Stimulated activated CD4-positive, alpha-beta T cell treated with anti-CD3 and anti-CD28 coated beads, Interleukin-2, amount 100 ng/mL, for 48 hours (primary cell): ENCODE data around the gene RFX5.
"Not testable (repeated sequence)": the region's sequence is repeated elsewhere in the genome, so short reads cannot be mapped to it uniquely, and the experiment has no call there.

Source experiments
- DNase-seq, 2 donors: peaks; one replicate each; pipeline ENCODE4 v3.0.0-alpha.2; 2020

RFX5 gene

DNA sequence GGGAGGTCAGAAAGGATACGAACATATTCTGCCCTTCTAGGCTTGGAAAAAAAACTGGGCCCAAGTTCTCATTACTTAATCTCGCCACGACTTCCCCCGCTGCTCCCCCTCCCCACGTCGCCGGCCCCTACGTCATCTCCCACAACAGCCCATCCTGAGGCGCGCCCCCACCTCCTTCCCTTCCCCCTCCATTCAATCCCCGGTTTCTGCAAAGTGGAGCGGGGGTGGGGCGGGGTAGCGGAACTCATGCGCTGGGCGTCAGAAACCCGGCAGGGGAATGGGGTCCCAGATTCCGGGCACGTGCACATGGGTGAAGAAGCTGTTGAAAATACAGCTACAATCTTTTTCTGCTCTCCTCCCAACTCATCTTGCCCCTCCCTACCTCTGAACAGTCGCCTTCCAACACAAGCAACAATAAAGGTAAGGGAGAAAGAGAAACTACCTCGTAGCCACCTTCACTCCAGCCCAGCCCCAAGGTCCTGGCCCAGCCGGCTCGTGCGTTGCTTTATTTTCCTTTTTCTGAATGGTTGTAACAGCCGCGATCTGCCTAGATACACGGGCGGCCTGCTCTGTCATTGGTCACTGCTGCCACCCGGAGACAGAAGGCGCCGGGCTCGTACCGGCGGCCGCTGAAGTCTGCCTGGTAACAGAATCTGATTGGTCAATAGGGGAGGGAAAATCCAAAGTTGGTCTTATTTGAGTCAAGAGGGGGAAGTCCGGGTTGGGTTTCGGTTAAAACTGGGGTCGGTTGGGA lies at the start of gene RFX5:
TSS of gene RFX5 (minus strand) at position 484 of the 754 bp plus-strand sequence. CDS start 932 bp downstream, outside the sequence.
- peak; percentile 83 to 86 for DNase-seq

DNA sequence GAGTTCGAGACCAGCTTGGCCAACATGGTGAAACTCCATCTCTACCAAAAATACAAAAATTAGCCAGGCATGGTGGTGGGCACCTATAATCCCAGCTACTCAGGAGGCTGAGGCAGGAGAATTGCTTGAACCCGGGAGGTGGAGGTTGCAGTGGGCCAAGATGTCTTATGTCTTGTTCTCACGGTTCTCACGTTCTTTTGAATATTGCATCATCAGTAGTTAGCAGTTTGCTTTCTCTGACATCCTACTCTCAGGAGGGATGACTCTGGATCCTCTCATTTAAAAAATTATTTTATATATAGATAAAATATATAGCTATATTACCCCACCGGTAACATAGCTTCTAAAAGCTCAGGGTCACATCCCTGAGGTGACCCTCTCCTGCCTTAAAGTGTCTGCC lies 49.2 kb upstream of the RFX5 start:
- DNase-seq = not testable (repeated sequence)

DNA sequence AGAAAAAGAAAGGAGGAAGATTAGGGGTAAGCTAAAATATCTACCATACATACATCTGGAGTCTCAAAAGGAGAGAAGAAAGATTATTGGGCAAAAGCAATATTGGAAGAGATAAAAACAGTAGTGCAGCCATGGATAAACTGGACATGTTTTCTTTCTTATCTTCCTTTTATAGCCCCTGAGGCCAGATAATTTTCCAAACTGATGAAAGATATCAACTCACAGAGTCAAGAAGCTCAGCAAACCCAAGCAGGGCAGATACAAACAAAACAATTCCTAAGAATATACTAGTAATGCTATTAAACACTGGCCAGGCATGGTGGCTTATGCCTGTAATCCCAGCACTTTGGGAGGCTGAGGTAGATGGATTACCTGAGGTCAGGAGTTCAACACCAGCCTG lies 46.5 kb upstream of the RFX5 start:
- DNase-seq = no peak

DNA sequence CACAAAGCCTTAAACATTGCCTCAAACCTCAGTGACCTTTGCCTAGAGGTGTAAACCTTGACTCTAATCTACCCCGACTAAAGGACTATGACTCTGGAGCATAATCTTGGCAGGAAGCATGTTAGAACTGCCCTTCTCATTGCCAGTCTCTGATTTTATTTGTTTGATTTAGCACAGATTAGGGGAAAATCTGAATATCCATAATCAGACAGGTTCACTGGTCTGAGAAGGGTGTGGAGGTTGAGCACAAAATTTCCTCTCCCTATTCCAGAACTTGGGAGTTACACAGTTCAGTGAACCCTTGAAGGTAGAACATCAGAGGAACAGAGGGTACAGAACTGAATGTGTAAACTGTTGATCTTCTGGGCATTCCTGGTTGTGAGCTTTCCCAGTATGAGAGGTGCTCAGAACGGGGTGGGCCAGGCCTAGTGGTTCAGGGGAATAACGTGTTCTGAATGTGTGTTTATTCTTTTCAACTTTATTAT lies 44.1 kb upstream of the RFX5 start:
- DNase-seq = no peak

DNA sequence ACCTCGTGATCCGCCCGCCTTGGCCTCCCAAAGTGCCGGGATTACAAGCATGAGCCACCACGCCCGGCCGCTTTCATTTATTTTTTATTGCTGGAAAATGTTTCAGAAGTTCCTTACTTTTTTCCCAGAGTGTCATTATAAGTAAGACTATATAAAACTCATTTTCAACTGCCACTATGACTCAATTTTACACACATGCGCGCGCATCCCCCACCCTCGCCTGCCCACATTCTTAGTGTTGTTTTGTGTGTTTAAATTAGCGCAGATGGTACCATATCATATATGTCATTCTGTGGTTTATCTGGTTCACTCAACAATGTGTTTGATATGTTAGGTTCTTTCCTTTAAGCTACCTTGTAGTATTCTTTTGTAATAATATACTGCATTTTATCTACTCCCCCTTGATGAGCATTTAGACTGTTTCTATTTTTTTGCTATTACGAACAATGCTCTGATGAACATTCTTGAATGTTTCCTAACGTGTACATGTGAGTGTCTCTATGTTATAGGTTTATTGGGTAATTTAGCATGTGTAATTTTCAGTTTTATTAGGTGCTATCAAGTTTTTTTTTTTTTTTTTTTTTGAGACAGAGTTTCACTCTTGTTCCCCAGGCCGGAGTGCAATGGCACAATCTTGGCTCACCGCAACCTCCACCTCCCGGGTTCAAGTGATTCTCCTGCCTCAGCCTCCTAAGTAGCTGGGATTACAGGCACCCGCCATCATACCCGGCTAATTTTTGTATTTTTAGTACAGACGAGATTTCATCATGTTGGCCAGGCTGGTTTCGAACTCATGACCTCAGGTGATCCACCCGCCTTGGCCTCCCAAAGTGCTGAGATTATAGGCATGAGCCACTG lies 43.4 kb upstream of the RFX5 start:
- DNase-seq = not testable (repeated sequence)

DNA sequence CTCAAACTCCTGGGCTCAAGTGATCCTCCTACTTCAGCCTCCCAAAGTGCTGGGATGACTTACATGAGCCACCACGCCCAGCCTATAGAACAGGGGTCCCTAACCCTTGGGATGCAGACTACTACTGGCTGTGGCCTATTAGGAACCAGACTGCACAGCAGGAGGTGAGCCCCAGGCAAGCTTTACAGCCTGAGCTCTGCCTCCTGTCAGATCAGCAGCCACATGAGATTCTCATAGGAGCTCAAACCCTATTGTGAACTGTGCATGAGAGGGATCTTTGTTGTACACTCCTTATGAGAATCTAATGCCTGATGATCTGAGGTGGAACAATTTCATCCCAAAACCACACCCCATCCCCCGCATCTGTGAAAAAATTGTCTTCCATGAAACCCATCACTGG lies 39.0 kb upstream of the RFX5 start:
- no peak for DNase-seq

DNA sequence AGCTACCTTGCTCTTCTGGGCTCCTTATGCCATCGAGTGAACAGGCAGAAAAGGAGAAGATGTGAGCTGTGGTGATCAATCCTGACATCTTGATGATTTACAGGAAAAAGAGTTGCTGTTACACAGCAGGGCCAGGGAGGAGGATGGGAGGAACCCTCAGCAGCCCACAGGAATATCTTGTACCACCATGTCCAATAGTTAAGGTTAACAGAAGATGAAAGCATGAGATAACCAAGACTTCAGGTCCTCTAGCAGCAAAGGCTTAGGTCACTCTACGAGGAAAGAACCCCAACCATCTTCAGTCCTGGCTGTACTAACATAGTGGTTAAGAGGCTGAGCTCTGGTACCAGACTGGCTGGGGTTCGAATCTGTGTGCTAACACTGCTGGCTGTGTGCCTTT lies 37.5 kb upstream of the RFX5 start:
- no peak for DNase-seq

DNA sequence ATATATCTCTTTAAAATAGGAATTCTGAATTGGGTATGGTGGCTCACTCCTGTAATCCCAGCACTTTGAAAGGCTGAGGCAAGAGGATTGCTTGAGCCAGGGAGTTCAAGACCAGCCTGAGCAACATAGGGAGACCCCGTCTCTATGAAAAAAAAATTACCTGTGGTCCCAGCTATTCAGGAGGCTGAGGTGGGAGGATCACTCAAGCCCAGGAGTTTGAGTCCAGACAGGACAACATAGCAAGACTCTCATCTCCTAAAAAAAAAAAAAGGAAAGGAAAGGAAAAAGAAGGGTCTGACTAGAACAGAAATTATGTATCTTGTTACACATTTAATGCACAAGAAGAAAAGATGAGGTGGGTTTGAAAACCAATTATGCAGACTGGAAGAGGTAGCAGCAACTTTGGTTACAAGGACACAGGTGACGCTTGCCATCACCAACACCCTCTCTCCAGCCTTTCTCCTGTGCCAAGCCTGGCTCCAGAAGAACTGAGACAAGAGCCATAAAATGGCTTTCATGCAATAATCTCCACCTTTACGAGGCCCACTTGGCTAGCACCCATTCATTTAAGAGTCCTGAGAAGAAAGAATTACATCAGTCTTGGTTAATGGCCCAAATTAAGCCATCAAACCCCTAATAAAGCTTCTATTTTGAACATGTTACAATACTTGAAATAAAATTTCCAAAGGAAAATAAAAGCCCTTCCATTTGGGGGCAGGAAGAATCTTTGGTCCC lies 30.3 kb upstream of the RFX5 start:
- no peak for DNase-seq

DNA sequence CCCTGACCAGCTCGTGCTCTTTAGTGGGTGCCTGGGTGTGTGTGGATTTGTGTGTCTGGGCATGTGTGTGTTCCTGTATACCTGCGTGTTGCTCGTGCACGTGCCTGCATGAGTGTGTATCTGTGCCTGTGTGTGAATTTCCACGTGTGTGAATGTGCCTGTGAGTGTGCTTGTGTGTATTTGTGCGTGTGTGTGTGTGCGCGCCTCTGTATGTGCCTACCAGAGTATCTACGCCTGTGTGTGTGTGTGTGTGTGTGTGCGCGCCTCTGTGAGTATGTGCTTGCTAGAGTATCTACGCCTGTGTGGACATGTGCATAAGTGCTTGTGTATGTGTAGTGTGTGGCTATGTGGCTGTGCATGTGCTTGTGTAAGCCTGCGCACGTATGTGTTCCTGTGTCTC lies 26.1 kb upstream of the RFX5 start:
- DNase-seq = no peak

DNA sequence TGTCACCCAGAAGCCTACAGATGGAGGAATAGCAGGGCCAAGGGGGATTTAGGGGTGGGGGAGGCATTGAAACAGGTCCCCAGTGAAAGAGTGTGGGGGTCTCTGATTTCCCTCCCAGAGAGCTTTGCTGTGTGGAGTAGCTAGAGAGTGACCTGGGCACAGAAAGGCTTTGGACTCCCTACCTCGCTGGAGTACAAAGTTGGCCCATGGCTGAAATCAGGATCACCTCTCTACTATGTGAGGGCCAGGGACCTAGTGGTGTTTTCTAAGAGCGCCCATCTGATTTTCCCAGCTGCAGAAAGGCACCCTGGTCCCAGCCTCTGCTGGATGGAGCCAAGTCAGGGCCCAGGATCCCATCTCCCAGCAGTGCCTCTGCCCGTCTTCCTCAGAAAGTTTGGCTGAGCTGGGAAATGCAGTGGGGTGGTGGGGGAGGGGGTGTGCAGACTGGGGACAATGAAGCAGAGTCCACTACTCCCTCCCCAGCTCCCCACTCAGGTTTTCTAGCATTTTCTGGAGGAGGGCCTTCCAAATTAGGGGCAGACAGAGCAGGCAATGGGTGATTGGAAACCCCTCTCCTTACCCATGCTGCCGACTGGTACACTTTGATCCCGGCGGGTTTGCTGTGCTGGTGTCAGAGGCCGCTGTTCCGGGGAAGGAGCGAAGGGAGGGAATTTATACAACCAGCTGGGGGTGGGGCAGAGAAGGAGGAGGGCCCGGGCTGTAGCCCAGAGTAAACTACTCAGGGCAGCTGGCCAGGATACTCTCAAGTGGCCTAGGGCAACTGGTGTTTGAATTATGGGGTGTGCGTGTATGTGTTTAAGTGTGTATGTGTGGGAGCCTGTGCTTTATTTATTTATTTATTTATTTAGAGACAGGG lies 25.2 kb upstream of the RFX5 start, which contains the start of gene SELENBP1:
TSS of gene SELENBP1 (minus strand) at position 648 of the 877 bp plus-strand sequence. CDS start at position 584, 64 bp downstream.
- DNase-seq = no peak

DNA sequence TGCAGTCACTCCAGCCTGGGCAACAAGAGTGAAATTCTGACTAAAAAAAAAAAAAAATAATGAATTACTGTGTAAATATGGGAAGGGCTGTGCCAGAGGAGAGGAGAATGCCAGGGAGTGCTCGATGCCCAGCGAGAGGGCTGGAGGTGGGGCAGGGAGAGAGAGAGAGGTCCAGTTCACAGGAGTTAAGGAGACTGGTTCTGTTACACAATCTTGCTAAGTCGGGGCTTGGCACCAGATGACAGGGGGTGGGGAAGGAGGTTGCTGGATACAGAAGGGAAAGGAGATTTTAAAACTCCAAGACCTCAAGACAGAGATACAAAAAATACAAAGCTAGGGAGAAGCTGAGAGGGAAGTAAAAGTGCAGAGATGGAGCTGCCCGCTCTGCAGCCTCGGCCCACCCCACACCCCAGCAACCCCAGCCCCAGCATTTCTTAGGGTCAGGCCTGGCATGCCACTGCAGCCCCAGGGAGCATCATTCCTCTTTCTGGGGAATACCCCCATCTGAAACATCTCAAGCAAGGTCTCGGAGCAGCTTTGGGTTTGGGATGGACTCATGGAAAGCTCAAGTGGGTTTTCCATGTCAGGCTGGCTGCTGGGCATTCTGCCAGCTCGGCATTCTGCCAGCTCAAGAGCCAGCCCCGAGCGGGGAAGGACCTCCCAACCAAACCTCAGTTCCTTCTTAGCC lies 24.5 kb upstream of the RFX5 start:
- DNase-seq = no peak

DNA sequence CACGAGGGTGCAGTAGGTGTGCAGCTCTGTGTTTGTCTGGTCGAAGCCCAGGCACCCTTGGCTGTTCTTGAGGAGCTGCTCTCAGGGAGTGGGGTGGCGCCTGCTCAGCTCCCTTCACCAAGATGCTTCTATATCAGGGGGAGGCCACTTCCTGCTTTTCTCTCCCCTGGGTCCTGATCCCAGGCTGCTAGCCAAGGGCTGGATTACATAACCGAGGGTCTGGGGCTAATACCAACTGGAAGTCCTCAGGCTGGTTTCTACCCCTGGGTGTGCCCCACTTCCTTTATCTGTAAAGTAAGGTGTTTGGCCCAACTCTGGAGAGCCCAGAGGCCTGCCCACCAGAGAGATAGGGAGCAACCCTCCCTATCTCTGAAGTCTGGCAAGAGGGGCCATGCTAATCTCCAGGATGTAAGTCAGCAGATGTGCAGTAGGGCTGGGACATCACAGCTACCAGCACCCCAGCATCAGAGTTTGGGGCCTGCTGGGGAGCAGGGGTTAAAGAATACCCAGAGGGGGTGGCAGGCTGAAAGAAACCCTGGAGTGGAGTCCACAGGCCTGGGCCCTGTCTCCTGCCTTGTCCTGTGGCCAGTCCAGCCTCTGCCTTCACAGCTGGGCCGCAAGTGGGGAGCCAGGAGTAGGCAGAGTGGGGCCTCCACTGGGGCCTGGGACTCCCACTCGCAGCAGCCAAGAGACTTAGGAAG lies 23.3 kb upstream of the RFX5 start:
- DNase-seq = no peak

DNA sequence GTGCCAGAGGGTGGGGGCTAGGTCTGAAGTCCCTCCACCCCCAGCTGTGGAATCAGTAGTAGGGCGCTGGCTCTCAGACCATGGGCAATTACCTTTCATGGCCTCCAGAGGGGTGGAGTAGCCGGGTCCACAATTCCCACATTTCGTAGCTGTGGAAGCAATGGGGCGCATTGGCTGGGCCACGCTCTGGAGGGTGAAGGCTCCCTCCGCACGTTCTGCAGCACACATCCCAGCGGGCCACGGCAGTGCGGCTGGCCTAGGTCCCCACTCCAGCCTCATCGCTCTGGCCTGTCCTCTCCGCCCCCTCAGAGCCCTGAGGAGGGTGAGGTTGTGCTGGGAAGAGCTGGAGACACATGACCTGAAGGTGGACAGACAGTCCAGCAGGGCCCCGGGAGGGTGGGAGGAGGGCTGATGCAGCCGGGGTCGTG lies 22.6 kb upstream of the RFX5 start:
- no peak for DNase-seq

DNA sequence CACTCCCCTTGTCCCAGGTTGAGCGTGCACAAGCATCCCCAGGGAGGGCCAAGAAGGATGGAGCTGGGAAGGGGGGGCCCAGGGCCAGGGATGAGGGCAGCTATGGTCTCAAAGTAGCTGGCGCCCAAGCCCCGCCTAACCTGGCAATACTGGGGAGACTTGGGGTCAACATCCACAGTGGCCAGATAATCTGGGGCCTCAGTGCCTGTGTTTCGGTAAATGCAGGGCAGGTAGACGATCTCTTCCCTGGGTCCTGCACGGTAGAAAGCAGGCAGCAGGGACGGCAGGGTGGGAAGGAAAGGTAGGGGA lies 22.2 kb upstream of the RFX5 start:
- DNase-seq = no peak

DNA sequence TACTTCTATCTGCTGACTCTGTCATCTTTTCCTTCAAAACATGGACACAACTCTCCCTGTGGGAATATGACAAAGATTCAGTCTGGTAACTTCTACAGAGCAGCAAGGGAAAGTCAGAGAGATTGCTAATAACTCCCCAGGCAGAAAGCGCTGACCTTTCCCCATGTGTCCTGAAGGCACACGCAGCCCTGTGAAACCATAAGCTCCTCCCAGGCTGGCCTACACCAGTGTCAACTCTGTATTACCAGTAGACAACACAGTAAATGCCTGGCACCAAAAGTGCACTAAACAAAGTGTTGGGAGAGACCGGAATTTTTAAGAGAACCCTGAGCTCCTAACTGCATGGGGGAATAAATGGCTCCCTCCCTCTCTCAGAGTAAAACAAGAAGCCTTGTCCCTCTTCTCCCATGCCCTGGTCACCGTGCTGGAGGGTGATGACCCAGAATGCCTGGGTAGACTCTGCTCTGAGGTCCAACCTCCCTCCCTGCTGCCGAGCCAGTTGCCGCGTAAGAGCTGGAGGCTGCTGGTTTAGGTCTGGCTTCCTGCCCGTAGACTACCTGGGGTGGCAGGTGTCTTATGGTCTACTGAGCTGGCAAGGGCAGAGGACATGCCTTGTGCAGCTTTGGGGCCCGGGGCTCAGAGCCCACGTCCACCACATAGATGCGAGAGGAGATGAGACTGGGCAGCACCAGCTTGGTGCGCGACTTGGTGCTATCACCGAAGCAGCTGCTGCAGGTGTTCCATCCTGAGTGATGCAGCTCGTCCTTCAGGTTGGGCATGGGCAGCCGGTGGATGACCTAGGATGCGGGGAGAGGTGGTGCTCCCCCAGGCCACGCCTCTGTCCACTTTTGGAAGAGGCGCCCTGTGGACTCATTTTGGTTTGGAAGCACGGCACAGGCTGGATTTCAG lies 21.6 kb upstream of the RFX5 start:
- no peak for DNase-seq

DNA sequence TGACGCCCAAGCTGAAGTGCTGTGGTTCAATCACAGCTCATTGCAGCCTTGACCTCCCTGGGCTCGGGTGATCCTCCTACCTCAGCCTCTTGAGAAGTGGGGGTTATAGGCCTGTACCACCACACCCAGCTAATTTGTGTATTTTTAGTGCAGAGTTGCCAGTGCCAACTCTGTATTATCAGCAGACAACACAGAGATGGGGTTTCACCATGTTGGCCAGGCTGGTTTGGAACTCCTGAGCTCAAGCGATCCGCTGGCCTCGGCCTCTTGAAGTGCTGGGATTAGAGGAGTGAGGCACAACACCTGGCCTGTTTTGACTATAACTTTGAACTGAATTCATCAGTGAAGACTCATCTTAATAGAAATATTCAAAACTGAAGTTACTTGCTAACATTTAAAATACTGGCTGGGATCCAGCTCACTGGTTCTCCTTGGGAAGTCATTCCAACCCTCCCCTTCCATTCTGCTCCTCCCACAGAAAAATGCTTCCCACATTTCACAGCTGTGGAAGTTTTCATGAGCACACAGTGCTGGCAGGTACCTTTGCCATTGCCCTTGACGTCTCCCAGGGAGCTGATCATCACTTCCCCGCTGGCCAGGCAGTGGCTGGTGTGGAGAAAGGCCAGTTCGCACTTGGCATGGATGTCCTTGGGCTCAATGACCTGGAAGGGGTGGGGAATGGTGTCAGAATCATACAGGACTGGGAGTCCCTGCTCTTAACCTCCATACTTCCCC lies 20.8 kb upstream of the RFX5 start:
- DNase-seq = no peak

DNA sequence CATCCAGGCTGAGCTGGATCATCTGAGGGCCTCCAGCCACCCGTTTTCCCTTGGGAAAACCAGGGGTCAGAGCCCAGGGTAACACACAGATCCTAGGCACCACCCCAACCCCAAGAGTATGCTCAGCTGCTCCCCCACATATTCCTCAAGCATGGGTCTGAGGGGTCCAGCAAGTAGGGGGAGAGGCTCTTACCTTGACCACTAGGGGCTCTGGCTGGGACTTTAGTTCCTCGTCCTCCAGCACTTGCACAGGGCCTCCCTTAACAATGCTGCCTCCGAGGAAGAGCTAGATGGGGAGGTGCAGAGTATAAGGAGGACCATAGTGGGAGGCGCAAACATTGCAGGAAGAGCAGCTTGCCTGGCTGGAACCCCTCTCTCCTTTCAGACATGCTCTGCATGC lies 17.9 kb upstream of the RFX5 start:
- no peak for DNase-seq

DNA sequence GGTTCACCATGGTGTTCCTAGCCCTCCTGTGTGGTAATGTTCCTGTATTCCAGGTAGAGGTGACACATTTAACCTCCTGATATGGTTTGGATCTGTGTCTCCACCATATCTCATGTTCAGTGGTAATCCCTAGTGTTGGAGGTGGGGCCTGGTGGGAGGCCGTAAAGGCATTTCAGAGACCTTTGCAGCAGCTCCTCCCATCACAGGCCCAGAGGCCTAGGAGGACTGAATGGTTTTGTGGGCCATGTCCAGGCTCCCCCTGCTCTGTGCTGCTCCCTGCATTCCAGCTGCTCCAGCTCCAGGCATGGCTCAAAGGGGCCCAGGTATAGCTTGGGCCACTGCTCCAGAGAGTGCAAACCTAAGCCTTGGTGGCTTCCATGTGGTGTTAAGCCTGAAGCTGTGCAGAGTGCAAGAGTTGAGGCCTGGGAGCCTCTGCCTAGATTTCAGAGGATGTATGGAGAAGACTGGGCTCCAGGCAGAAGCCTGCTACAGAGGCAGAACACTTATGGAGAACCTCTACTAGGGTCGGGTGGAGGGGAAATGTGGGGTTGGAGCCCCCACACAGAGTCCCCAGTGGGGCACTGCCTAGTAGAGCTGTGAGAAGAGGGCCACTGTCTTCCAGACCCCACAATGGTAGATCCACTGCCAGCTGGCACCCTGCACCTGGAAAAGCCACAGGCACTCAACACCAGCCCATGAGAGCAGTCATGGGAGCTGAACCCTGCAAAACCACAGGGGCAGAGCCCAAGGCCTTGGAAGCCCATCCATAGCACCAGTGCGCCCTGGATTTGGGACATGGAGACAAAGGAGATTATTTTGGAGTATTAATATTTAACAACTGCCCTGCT lies 15.5 kb upstream of the RFX5 start:
- DNase-seq = no peak
